Suprapubic skin (tissue), 4 donors: ENCODE data around the gene PIK3R3. TPM values are rescaled to one million over a fixed set of nuclear protein-coding genes. Genes with fewer than 3 reads are reported as not detected.

Experiments
- DNase-seq, 2 donors: peaks; one replicate each; pipeline ENCODE4 v3.0.0-alpha.2; 2019; ENCODE audit warnings: low spot score in 2 of 2
- H3K27ac ChIP-seq: fragments of 200-600 bp; sonication (generic); one replicate; pipeline ENCODE4 v1.5.1; 2019
- H3K27me3 ChIP-seq: fragments of 200-600 bp; sonication (generic); one replicate; pipeline ENCODE4 v1.5.1; 2019
- H3K36me3 ChIP-seq: fragments of 200-600 bp; sonication (generic); one replicate; pipeline ENCODE4 v1.5.1; 2019
- H3K4me1 ChIP-seq: fragments of 200-600 bp; sonication (generic); one replicate; pipeline ENCODE4 v1.5.1; 2019
- H3K4me3 ChIP-seq: fragments of 200-600 bp; sonication (generic); one replicate; pipeline ENCODE4 v1.5.1; 2019; ENCODE audit warnings: mild to moderate bottlenecking
- H3K9me3 ChIP-seq: fragments of 200-600 bp; sonication (generic); one replicate; pipeline ENCODE4 v1.5.1; 2019
- CTCF ChIP-seq, 2 donors: fragments of 200-600 bp in 1 of 2; fragments of 450-650 bp in 1 of 2; sonication (generic) in 1 of 2; IDR thresholded peaks; one replicate each; pipeline ENCODE4 v1.5.1; 2016 to 2019; ENCODE audit warnings: antibody characterized with exemption in 2 of 2, mild to moderate bottlenecking in 1 of 2, moderate library complexity in 1 of 2
- EP300 ChIP-seq: sonication (generic); formaldehyde crosslinking; IDR thresholded peaks from one replicate; pipeline ENCODE4 v1.6.1; 2017; ENCODE audit warnings: antibody characterized with exemption
- POLR2A ChIP-seq, 2 donors: fragments of 450-650 bp; IDR thresholded peaks; one replicate each; pipeline ENCODE4 v1.6.1; 2017; ENCODE audit warnings: antibody characterized with exemption in 2 of 2, mild to moderate bottlenecking in 2 of 2, moderate library complexity in 2 of 2
- POLR2AphosphoS5 ChIP-seq, 3 donors: sonication (generic); formaldehyde crosslinking; IDR thresholded peaks; one replicate each; pipeline ENCODE4 v1.6.1; 2017; ENCODE audit warnings: antibody characterized with exemption in 3 of 3
- WGBS: methylation state at CpG from one replicate; pipeline ENCODE4 v1.1.5; 2018; 5-methylcytosine and 5-hydroxymethylcytosine counted together
- total RNA-seq, 4 donors: library from RNA; depleted of rRNA; stranded (reverse); fragments of >200 nt; gene quantifications; one replicate each; pipeline ENCODE4 v1.1.0, GENCODE V29; 2016

Gene PIK3R3
- total RNA-seq, 4 donors from 2014 or later = 6.1 to 16.5 (median 11.2) TPM

- no peak overlapping the region for H3K4me3 ChIP-seq
- no peak for DNase-seq
- H3K27ac ChIP-seq = no peak overlapping the region
- 98% methylated on average over 18 of the region's 18 CpGs for WGBS
- no peaks in the 10 kb centered on the region for H3K9me3 ChIP-seq
- H3K36me3 ChIP-seq = peaks cover 53% of the 10 kb centered on the region
- H3K27me3 ChIP-seq = no peaks in the 10 kb centered on the region
- no peaks in the 10 kb centered on the region for H3K4me1 ChIP-seq
- TF ChIP-seq POLR2AphosphoS5 (IDR thresholded peaks at IDR 0.05) = no peak
- no peak for TF ChIP-seq CTCF (IDR thresholded peaks at IDR 0.05)
- no peak for TF ChIP-seq EP300
- no peak for TF ChIP-seq POLR2A (IDR thresholded peaks at IDR 0.05)
These were observed 102.2 kb downstream of the PIK3R3 start for GRCh38 chr1:46030074-46030870.

DNA sequence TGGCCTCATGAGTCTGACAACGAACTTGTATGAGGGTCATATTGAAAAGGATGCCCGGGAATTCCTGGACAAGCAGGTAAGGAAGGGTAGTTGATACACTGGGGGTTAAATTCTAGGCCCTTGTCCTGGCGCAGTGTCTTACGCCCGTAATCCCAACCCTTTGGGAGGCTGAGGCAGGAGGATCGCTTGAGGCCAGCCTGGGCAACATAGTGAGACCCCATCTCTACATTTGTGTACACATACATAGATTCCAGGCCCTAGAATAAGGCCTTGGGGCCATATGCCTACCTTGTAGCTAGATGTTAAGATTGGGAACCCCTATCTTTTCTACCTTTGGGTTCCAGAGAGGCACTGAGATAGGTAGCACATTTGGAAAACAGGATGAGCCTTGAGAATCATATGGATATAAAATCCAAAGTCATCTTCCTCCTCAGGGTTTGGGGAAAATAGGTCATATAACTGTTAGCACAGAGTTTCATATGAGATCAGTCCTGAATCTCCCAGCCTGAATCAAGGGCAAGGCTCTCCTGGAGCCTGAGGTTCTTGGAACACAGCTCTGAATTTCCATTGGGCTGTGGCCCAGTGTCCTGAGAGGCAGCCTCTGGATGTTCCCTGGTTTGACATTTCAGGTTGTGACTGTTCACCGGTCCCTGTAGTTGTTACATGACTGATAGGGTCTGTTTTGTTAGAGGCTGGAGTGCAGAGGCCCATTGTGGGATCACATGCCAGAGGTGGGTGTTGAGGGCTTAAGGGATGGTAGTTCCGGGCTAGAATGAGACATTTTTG lies 104.4 kb downstream of the PIK3R3 start:
- H3K4me1 ChIP-seq = no peaks in the 10 kb centered on the region
- 94% methylated on average over 8 of the region's 8 CpGs for WGBS
- peaks cover 53% of the 10 kb centered on the region for H3K36me3 ChIP-seq
- DNase-seq = no peak
- no peak overlapping the region for H3K4me3 ChIP-seq
- H3K27ac ChIP-seq = no peak overlapping the region
- no peaks in the 10 kb centered on the region for H3K27me3 ChIP-seq
- TF ChIP-seq POLR2A (IDR thresholded peaks at IDR 0.05) = no peak
- TF ChIP-seq EP300 = no peak
- TF ChIP-seq CTCF (IDR thresholded peaks at IDR 0.05) = no peak
- TF ChIP-seq POLR2AphosphoS5 (IDR thresholded peaks at IDR 0.05) = no peak
- no peaks in the 10 kb centered on the region for H3K9me3 ChIP-seq

GRCh38 chr1:46026531-46026930 lies 105.9 kb downstream of the PIK3R3 start:
- Histone ChIP-seq H3K4me1 (no peaks in the 10 kb centered on the region), H3K27me3 (no peaks in the 10 kb centered on the region), H3K27ac (no peak overlapping the region), H3K4me3 (no peak overlapping the region), H3K9me3 (no peaks in the 10 kb centered on the region), H3K36me3 (peaks cover 57% of the 10 kb centered on the region)
- WGBS = 88% methylated on average over 3 of the region's 3 CpGs
- TF ChIP-seq CTCF (IDR thresholded peaks at IDR 0.05) = no peak
- TF ChIP-seq POLR2A (IDR thresholded peaks at IDR 0.05) = no peak
- no peak for TF ChIP-seq POLR2AphosphoS5 (IDR thresholded peaks at IDR 0.05)
- no peak for TF ChIP-seq EP300
- DNase-seq = no peak

DNA sequence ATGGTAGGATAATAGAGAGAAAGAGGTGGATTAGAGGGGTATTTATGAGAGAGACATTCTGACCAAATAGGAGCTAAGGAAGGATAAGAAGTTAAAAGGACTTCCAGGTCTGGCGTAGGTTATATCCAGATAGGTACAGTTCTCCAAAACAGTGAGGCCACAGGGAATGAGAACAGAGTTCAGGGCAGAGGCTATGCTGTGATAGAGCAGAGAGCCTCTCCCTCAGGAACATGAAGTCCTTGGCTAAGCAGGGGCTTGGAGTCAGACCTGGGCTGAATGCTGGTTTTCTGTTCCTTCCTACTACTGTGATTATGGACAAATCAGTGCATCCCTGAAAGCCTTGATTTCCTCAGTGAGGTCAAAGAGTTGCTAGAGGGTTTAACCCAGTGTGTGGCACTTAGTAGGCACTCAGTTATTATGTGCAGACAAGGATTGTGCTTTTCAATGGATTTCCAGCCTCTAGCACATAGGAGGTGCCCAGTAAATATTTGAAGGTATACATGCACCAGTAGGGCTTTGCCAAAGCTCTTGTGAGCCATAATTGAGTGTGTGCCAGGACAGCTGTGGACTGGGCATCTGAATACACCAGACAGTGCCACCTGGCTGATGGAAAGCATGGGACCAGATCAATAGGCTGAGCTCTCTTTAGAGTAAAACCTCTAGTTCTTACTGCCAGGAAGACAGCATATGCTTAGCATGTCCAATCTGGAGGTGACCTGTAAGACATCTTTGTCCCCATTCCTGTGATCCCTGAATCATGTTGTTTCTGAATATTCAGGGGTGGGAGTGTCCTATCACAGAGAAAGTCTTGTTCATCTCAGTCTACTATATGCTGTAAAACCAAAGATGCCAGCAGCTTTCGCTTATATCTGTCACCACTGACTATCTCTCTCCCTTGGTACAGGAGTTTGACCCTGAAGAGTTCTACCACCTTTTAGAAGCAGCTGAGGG lies 111.1 kb downstream of the PIK3R3 start:
- DNase-seq = no peak
- Histone ChIP-seq H3K4me1 (no peaks in the 10 kb centered on the region), H3K9me3 (no peaks in the 10 kb centered on the region), H3K4me3 (no peak overlapping the region), H3K27me3 (no peaks in the 10 kb centered on the region), H3K36me3 (peaks cover 26% of the 10 kb centered on the region), H3K27ac (no peak overlapping the region)
- TF ChIP-seq CTCF (IDR thresholded peaks at IDR 0.05) (no peak), POLR2A (IDR thresholded peaks at IDR 0.05) (no peak), EP300 (no peak), POLR2AphosphoS5 (IDR thresholded peaks at IDR 0.05) (no peak)
- WGBS = 95% methylated on average over 2 of the region's 2 CpGs
